ENCODE data around the gene ETNK2.
"Not testable (repeated sequence)": the region's sequence is repeated elsewhere in the genome, so short reads cannot be mapped to it uniquely, and the experiment has no call there.

ETNK2 gene

DNA sequence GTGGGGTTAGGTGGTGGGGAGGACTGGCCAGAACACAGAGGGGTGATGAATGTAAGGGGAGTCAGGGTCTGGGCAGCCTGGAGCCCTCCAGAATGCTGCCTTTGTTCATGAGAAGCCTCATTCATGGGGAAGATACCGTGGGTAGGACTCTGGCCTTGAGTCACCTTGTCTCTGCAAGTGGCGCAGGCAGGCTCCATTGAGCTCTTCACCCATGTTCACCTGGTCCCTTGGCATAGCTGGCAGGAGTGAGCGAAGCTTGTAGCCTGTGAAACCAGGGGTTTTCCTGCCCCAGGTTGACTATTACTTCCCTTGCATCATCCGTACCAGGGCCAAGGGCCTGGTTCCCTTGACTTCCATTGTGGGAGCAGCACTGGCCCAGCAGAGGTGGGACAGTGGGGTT is 53.2 kb downstream of the ETNK2 start:
- no peak for DNase-seq (ENCODE audit: low spot score)

DNA sequence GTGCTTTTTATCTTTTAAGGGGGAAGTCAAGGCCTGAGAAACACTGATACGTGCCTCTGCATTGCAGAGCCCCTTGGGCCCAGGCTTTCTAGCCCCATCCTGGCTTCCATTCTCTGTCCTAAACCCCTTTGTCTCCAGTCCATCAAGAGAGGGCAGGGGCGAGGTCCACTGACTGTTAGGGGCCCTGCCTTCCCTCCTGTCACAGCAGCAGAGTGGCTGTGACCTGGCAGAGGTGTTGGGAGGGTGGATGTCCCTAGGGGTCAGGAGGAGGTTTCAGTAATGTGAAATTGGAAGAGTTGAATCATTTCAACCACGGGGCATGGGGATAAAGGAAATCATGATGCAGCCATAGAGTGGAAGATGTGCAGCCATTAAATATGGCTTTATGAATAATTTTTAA is 54.9 kb downstream of the ETNK2 start:
- no peak for DNase-seq (ENCODE audit: low spot score)

- DNase-seq (ENCODE audit: low spot score): no peak
Observed at GRCh38 chr1:204094856-204095634, 56.8 kb downstream of the ETNK2 start.

DNA sequence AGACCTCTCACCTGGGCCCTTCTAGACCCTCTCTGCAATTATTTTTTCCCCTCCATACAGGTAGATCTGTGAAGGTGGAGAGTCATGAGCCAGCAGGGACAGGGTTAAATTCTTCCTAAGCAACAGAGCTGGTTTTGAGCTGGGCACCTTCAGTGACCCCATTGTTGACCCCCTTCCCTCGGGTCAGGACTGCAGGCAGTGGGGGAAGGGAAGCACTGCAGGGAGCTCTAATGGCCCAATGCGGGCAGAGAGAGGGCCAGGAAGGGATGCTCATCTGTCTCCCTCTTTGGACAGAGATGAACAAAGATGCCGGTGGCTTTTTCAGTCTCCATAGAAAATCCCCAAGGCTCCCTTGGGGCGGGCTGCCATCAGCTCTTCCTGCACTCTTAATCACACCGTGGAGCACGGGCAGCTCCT is 57.5 kb downstream of the ETNK2 start:
- no peak for DNase-seq (ENCODE audit: low spot score)

DNA sequence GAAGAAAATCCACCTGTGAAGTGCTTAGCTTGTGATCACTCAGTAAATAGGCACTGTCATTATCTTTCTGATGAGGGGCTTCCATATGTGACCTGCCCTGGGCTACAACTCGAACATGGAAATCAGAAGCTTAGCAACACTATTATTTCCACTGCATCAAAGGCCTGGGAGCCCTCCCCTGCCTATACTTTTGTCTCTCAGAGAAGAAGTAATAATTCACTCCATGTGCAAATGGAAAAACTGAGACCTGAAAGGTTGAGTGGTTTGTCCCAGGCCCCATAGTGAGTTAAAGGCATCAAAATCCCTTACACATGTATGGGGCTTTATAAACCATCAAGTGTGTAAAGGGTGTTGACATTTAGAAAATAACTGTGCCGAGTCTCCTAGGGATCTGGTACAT is 58.1 kb downstream of the ETNK2 start:
- DNase-seq (ENCODE audit: low spot score): no peak

GRCh38 chr1:204093421-204093717 is 58.5 kb downstream of the ETNK2 start:
- no peak for DNase-seq (ENCODE audit: low spot score)

DNA sequence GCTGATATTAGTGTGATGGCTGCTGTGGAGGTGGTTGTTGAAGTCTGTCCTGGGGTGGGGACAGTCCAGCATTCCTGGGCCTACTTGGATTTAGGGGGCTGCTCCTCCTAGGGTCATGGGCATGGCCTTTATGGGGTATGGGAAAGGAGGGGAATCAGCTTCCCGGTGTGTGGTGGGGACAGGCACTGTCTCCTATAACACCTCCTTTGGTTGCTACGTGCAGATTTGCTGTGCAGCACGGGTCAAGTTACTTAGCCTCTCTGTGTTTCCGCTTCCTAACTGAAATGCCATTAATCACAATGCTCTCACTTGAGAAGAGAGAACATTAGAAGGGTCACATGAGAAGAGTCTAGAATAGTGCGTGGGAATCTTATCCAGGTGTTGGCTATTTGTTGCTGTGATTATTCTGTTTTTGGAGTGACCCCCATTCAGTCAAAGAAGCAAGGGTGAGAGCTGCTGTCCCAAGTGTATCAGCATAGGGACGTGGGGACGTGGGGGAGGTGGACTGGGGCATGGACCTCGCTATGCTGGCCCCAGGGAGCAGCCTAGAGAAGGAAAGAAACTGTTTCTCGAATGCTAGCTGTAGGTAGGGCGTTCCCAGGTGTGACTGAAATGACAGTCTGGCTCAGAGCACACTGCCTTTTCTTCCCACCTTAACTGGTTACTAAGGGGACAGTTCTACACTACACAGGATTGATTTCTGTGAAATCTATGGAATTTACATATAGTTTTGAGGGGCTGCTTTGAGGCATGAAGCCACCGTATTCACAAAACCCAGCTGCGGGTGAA is 59.0 kb downstream of the ETNK2 start:
- DNase-seq (ENCODE audit: low spot score): no peak

GRCh38 chr1:204091787-204092312 is 60.0 kb downstream of the ETNK2 start:
- no peak for DNase-seq (ENCODE audit: low spot score)

DNA sequence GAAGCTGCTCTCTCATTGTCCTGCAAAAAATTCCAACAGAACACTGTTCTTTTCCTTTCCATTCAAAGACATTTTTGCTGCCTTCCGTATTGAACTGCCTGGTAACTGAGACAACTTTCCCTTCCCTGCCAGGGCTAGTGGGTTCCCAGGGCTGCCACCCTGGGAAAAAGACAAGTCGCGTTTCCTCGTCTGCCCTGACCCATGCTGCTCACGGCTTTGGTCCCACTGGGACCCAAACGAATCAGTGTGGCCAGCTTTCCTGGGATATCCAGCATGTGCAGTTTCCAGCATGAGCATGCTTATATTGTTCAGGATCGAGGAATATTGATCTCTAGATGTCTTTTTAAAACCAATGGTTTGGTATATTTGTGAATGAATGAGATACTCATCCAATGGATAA is 60.8 kb downstream of the ETNK2 start:
- DNase-seq (ENCODE audit: low spot score): no peak

DNA sequence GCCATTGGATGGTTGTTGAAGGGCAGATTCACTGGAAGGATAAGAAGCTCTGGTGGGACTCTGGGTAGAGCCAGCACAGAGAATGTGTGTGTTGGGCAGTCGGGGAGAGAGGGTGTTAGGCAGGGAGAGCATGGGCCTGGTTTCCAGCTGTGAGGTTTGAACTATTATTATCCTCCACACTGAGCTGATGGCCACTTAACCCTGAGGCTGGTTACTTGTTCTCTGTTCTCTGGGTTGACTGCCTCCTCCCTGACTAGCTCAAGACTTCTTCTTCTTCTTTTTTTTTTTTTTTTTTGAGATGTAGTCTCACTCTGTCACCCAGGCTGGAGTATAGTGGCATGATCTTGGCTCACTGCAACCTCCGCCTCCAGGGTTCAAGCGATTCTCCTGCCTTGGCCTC is 61.7 kb downstream of the ETNK2 start:
- DNase-seq (ENCODE audit: low spot score): not testable (repeated sequence)

- no peak for DNase-seq (ENCODE audit: low spot score)
Observed at GRCh38 chr1:204089044-204089751, 62.6 kb downstream of the ETNK2 start.

GRCh38 chr1:204088596-204088995 is 63.2 kb downstream of the ETNK2 start:
- no peak for DNase-seq (ENCODE audit: low spot score)

GRCh38 chr1:204087893-204088528 is 63.8 kb downstream of the ETNK2 start:
- no peak for DNase-seq (ENCODE audit: low spot score)

DNA sequence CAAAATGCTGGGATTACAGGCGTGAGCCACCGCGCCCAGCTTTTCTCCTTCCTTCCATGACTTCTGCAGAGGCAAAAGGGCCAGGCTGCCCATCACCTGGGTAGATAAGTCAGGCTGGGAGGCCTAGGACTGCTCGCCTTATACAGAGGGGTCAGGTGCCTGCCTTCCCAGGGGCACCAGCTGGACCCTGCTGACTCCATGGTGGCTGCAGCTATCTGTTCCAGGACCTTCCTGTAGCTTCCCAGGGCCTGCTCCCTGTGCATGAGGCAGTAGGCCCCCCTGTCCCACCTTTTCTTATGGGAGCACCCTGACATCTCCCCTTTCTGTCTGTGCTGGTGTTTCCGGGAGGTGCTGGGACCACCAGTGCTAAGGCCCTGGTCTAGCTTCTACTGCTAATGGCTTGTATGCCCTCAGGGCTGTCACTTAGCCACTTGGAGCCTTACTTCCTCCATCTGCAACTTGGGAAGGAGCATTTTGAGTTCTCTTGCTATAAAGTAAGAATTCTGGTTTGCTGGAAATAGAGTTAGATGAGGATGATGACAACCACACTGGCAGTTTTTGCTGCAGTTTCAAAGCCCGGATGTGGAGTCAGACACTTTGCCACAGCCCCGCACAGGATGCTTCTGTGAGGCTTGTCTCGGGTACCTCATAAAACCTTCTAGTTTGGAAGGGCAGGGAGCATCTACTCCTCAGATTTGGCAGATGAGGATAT is 64.5 kb downstream of the ETNK2 start:
- no peak for DNase-seq (ENCODE audit: low spot score)

DNA sequence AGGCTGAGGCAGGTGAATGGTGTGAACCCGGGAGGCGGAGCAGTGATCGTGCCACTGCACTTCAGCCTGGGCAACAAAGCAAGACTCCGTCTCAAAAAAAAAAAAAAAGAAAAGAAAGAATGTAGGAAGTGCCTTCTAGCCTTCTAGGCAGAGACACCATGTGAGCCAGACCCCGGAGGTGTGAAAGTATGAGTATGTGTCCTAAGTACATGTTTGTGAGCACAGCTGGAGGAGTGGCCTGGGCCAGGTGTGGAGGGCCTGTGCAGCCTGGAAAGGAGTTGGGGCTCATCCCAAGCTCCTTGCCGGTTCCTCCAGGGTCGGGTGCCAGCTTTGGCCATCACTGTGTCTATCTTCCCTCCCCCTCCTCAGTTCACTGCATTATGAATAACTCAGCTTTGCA is 66.0 kb downstream of the ETNK2 start:
- DNase-seq (ENCODE audit: low spot score): no peak

GRCh38 chr1:204084247-204084772 is 67.5 kb downstream of the ETNK2 start:
- no peak for DNase-seq (ENCODE audit: low spot score)

GRCh38 chr1:204083491-204083890 is 68.4 kb downstream of the ETNK2 start:
- DNase-seq (ENCODE audit: low spot score): no peak

DNA sequence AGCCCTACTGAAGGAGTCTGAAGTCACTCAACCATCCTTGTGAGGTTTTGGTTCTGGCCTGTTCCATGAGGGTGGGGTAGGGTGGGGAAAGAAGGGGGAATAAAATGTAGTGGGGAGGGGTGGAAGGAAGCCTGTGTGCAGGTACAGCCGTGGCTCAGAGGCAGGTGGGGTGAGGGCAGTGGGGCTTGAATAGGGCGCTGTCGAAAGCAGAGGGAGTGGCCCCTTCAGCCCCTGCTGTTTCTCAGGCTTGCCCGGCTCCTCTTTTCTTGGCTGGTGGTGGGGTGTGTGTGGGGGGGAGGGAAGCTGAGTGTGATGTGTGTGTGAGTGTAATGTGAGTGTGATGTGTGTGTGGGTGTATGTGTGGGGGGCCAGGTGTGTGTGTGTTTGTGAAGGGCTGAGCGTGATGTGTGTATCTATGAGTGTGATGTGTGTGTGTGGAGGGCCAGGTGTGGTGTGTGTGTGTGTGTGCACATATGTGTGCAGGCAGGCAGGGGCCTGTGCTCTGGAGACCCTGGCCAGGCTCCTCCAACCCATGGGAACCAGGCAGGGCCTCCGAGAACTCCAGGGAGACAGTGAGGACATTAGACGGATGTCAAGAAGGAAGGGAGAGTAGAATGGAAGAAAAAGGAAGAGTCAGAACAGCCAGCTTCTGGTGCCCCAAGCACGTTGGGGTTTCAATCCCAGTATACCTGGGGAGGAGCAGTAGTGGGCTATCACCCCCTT is 69.9 kb downstream of the ETNK2 start:
- no peak for DNase-seq (ENCODE audit: low spot score)

- DNase-seq (ENCODE audit: low spot score): no peak
Observed at GRCh38 chr1:204081164-204081790, 70.6 kb downstream of the ETNK2 start.
